OCI-LY1 (cell line): ENCODE measurements around the gene CPNE1.
"Not testable (repeated sequence)": the region's sequence is repeated elsewhere in the genome, so short reads cannot be mapped to it uniquely, and the experiment has no call there.

Experiments used
- EZH2 ChIP-seq: fragments of 200-600 bp; sonication (generic), shearing (Covaris generic); IDR thresholded peaks from 2 replicates; pipeline ENCODE4 v1.8.0; 2017; ENCODE audit warnings: borderline replicate concordance, mixed run types, mild to moderate bottlenecking, antibody characterized with exemption, low read length, moderate library complexity, mixed read lengths
- TF ChIP-seq, protein P1 (sequence below): fragments of 200-600 bp; sonication (generic), shearing (Covaris generic); IDR thresholded peaks from 2 replicates; pipeline ENCODE4 v1.5.1; 2017; ENCODE audit warnings: mild to moderate bottlenecking, antibody characterized with exemption, low read length, moderate library complexity, mixed read lengths

GRCh38 chr20:35706591-35707529 lies 42.2 kb upstream of the CPNE1 start:
- TF ChIP-seq, protein P1, sequence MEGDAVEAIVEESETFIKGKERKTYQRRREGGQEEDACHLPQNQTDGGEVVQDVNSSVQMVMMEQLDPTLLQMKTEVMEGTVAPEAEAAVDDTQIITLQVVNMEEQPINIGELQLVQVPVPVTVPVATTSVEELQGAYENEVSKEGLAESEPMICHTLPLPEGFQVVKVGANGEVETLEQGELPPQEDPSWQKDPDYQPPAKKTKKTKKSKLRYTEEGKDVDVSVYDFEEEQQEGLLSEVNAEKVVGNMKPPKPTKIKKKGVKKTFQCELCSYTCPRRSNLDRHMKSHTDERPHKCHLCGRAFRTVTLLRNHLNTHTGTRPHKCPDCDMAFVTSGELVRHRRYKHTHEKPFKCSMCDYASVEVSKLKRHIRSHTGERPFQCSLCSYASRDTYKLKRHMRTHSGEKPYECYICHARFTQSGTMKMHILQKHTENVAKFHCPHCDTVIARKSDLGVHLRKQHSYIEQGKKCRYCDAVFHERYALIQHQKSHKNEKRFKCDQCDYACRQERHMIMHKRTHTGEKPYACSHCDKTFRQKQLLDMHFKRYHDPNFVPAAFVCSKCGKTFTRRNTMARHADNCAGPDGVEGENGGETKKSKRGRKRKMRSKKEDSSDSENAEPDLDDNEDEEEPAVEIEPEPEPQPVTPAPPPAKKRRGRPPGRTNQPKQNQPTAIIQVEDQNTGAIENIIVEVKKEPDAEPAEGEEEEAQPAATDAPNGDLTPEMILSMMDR: not testable (repeated sequence)
- not testable (repeated sequence) for TF ChIP-seq EZH2
